Activated B cell treated with CpG ODN at 0.5 μM for 24 hours (primary cell): ENCODE measurements around the gene ITSN1. TPM values are rescaled to one million over a fixed set of nuclear protein-coding genes. Genes with fewer than 3 reads are reported as not detected.

Source experiments
- ATAC-seq: fragments of 200-7000 bp; cut with Tn5 transposase; one replicate; pipeline ENCODE4 v1.10.0; 2021; ENCODE audit warnings: low read depth, mild to moderate bottlenecking, moderate library complexity
- CTCF ChIA-PET: fragments of 350-600 bp; sonication (Branson Sonifier 250); formaldehyde crosslinking; loops from one replicate; lab custom pipeline; 2021; ENCODE audit warnings: antibody characterized with exemption; lab: Charles Lee
- POLR2A ChIA-PET: fragments of 350-600 bp; sonication (Branson Sonifier 250); formaldehyde crosslinking; loops from one replicate; lab custom pipeline; 2021; ENCODE audit warnings: antibody characterized with exemption; lab: Charles Lee
- DNase-seq: peaks from one replicate; pipeline ENCODE4 v3.0.0; 2022
- H3K27ac Mint-ChIP-seq: one replicate; pipeline ENCODE4 v1.8.0; 2020; ENCODE audit warnings: mixed read lengths
- H3K27me3 Mint-ChIP-seq: one replicate; pipeline ENCODE4 v1.8.0; 2021; ENCODE audit warnings: mixed read lengths
- H3K36me3 Mint-ChIP-seq: one replicate; pipeline ENCODE4 v1.8.0; 2021; ENCODE audit warnings: low read depth, mixed read lengths
- H3K4me1 Mint-ChIP-seq: one replicate; pipeline ENCODE4 v1.8.0; 2021; ENCODE audit warnings: mixed read lengths
- H3K4me3 Mint-ChIP-seq: one replicate; pipeline ENCODE4 v1.8.0; 2020; ENCODE audit warnings: mild to moderate bottlenecking, mixed read lengths
- H3K9me3 Mint-ChIP-seq: one replicate; pipeline ENCODE4 v1.8.0; 2020; ENCODE audit warnings: mixed read lengths
- intact Hi-C: fragments of 100-400 bp; cut with micrococcal nuclease; formaldehyde crosslinking; loops from one replicate; pipeline ENCODE4 v1.15.1; 2024
- total RNA-seq: library from RNA; stranded (reverse); gene quantifications from 2 replicates; pipeline ENCODE4 v1.2.3, GENCODE V29; 2022
- TF ChIP-seq, protein P1 (sequence below): fragments of 200-600 bp; IDR thresholded peaks from one replicate; pipeline ENCODE4 v1.8.0; 2022; ENCODE audit warnings: antibody characterized with exemption, mild to moderate bottlenecking

ITSN1 gene
- total RNA-seq, 1 donor from 2014 or later: 2.9 TPM

DNA sequence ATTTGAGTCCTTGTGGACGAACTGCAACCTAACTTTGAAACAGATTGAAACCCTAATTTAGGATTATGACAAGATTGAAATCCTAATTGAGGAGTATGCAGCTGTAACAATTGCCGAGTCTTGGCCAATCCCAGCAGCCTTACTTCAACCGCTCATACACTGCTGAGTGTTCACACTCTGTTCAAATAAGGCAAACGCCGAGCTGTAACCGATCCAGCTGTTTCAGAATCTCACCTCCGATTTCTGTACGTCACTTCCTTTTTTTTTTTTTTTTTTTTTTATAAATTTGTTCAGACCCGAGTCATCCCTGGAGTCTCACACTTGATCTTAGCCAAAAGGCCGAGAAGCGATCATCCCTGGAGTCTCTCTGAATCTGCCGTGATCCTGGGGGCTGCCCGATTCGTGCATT is 295.6 kb downstream of the ITSN1 start:
- Mint-ChIP-seq H3K27me3 (no peaks in the 10 kb centered on the region), H3K27ac (no peak overlapping the region), H3K36me3 (no peaks in the 10 kb centered on the region), H3K9me3 (no peaks in the 10 kb centered on the region), H3K4me1 (peaks cover 7% of the 10 kb centered on the region), H3K4me3 (no peak overlapping the region)
- intact Hi-C loops: no loop called here
- DNase-seq (no peak), ATAC-seq (peak; percentile 58)
- CTCF ChIA-PET: interaction anchor here (1.8 kb wide), 1 partner anchor 410 kb away, joined by 9 read pairs; no protein-coding TSS in a partner anchor
- TF ChIP-seq, protein P1, sequence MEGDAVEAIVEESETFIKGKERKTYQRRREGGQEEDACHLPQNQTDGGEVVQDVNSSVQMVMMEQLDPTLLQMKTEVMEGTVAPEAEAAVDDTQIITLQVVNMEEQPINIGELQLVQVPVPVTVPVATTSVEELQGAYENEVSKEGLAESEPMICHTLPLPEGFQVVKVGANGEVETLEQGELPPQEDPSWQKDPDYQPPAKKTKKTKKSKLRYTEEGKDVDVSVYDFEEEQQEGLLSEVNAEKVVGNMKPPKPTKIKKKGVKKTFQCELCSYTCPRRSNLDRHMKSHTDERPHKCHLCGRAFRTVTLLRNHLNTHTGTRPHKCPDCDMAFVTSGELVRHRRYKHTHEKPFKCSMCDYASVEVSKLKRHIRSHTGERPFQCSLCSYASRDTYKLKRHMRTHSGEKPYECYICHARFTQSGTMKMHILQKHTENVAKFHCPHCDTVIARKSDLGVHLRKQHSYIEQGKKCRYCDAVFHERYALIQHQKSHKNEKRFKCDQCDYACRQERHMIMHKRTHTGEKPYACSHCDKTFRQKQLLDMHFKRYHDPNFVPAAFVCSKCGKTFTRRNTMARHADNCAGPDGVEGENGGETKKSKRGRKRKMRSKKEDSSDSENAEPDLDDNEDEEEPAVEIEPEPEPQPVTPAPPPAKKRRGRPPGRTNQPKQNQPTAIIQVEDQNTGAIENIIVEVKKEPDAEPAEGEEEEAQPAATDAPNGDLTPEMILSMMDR: no peak
- POLR2A ChIA-PET: interaction anchor here (1.5 to 2.7 kb wide), 3 partner anchors 10 to 20 kb away, joined by 4 to 18 read pairs (median 6); no protein-coding TSS in a partner anchor

DNA sequence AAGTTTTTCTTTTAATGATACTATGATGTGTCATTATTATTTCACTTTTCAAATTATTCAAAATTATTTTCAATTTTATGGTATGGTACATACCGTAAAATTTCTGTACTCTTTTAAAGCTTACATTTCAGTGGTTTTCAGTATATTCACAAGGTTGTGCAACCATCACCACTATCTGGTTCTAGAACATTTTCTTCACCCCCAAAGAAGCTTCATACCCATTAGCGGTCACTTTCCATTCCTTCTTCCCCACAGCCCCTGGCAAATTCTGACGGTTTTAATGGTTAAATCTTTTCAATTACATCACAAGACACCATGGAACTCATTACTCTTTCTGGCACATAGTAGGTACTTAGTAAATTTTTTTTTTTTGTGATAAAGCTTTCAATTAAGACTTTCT is 296.1 kb downstream of the ITSN1 start:
- TF ChIP-seq, protein P1: no peak
- no peak overlapping the region for H3K27ac Mint-ChIP-seq
- POLR2A ChIA-PET: interaction anchor here (1.5 to 2.7 kb wide), 3 partner anchors 9 to 20 kb away, joined by 4 to 18 read pairs (median 6); no protein-coding TSS in a partner anchor
- peaks cover 7% of the 10 kb centered on the region for H3K4me1 Mint-ChIP-seq
- intact Hi-C loops: no loop called here
- CTCF ChIA-PET: interaction anchor here (1.7 to 1.8 kb wide), 2 partner anchors 14 to 410 kb away, joined by 8 to 9 read pairs; no protein-coding TSS in a partner anchor
- H3K27me3 Mint-ChIP-seq: no peaks in the 10 kb centered on the region
- no peaks in the 10 kb centered on the region for H3K36me3 Mint-ChIP-seq
- no peak overlapping the region for H3K4me3 Mint-ChIP-seq
- DNase-seq: no peak
- no peaks in the 10 kb centered on the region for H3K9me3 Mint-ChIP-seq
- no peak for ATAC-seq

- no peak overlapping the region for H3K4me3 Mint-ChIP-seq
- H3K36me3 Mint-ChIP-seq: no peaks in the 10 kb centered on the region
- no peak for ATAC-seq
- TF ChIP-seq, protein P1: no peak
- no peak overlapping the region for H3K27ac Mint-ChIP-seq
- ChIA-PET CTCF (interaction anchor here (1.7 to 1.8 kb wide), 2 partner anchors 15 to 409 kb away, joined by 8 to 9 read pairs; no protein-coding TSS in a partner anchor), POLR2A (interaction anchor here (1.5 kb wide), 1 partner anchor 11 kb away, joined by 4 read pairs; no protein-coding TSS in a partner anchor)
- no peak for DNase-seq
- H3K9me3 Mint-ChIP-seq: peaks cover under 1% of the 10 kb centered on the region
- peaks cover 7% of the 10 kb centered on the region for H3K4me1 Mint-ChIP-seq
- H3K27me3 Mint-ChIP-seq: no peaks in the 10 kb centered on the region
- intact Hi-C loops: no loop called here
Observed at GRCh38 chr21:33939226-33939625, 296.9 kb downstream of the ITSN1 start.

DNA sequence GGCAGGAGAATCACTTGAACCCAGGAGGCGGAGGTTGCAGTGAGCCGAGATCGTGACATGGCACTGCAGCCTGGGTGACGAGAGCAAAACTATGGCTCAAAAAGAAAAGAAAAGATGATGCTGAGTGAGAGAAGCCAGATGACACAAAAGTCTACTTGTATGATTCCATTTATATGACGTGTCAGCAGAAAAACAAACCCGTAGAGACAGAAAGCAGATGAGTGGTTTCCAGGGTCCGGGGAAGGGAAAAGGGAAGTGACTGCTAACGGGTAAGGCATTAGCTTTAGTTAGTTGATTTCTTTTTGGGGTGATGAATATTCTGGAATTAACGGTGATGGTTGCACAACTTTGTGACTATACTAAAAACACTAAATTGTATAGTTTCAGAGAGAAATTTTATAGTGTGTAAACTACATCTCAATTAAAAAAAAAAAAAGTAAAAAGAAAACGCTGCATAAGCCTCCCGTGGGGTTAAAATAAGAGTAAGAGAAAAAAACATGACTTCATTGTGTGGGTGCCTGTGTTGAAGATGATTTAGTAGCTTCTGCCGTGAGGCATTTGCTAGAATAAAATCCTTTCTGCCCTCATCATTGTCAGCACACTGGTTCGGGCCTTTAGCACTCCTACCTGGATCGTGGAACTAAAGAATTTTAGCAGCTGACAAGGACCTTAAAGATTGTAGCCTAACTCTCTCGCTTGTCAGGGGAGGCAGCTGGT is 298.0 kb downstream of the ITSN1 start:
- Mint-ChIP-seq H3K27ac (no peak overlapping the region), H3K36me3 (no peaks in the 10 kb centered on the region), H3K9me3 (peaks cover 3% of the 10 kb centered on the region), H3K27me3 (no peaks in the 10 kb centered on the region), H3K4me3 (no peak overlapping the region), H3K4me1 (peaks cover 7% of the 10 kb centered on the region)
- ChIA-PET CTCF (interaction anchor here (0.6 to 1.7 kb wide), 5 partner anchors 16 to 1328 kb away, joined by 3 to 8 read pairs (median 3); partner anchors contain the start of genes MRPS6 and SLC5A3), POLR2A (interaction anchor here (0.6 kb wide), 1 partner anchor 36 kb away, joined by 6 read pairs; no protein-coding TSS in a partner anchor)
- intact Hi-C loops: no loop called here
- TF ChIP-seq, protein P1: no peak
- ATAC-seq (peak; percentile 45), DNase-seq (no peak)

DNA sequence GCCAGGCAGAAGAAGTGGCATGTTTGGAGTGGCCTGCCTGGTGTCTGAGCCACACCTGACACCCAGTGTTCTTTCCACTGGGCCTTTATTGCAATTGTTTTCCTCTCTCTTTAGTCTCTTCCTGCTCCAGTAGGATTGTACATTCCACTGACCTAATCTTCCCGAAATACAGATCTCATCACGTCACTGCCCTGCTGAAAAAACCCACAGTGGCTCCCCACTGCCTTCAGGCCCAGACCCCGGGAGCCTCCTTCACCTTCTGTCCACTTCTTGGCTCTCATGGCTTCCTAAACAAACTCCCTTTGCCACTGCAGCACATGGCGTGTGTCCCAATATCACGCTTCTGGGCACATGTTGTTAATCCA is 298.6 kb downstream of the ITSN1 start:
- CTCF ChIA-PET: interaction anchor here (0.6 to 0.9 kb wide), 3 partner anchors 16 to 409 kb away, joined by 3 to 5 read pairs (median 3); partner anchors contain the start of genes MRPS6 and SLC5A3

More for the DNA sequence above, 298.6 kb downstream of the ITSN1 start:
- intact Hi-C loops: no loop called here
- TF ChIP-seq, protein P1: no peak
- H3K4me1 Mint-ChIP-seq: peaks cover 8% of the 10 kb centered on the region
- no peaks in the 10 kb centered on the region for H3K36me3 Mint-ChIP-seq
- H3K27me3 Mint-ChIP-seq: no peaks in the 10 kb centered on the region
- H3K9me3 Mint-ChIP-seq: peaks cover 3% of the 10 kb centered on the region
- no peak overlapping the region for H3K27ac Mint-ChIP-seq
- H3K4me3 Mint-ChIP-seq: no peak overlapping the region
- DNase-seq (no peak), ATAC-seq (no peak)
- POLR2A ChIA-PET: no interaction called here
